GM18499 (cell line): ENCODE results near the gene STK32C.

Experiments
- ATAC-seq: cut with Tn5 transposase; IDR thresholded peaks from one replicate; pipeline ENCODE4 v1.9.1; 2021; ENCODE audit warnings: moderate number of reproducible peaks; ENCODE audit not compliant: insufficient read depth, unreplicated experiment

Gene STK32C

DNA sequence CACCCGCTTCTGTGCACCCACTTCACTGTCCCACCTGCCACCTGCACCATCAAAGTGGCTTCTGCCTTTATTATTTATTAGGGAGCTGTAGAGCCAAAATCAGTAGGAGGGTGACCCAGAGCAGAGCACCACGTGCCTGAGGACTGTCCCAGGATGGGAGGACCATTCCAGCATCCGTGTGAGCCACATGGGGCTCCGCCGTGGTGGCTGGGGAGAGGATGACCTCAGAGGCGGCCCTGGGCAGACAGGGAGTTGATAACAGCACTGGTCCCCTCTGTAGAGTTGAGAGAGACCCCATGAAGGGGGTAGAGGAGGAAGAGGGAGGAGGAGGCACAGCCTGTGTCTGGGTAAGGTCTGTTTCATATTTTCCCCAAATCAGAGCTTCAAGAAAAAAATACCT is 129.7 kb downstream of the STK32C start:
- no peak for ATAC-seq

DNA sequence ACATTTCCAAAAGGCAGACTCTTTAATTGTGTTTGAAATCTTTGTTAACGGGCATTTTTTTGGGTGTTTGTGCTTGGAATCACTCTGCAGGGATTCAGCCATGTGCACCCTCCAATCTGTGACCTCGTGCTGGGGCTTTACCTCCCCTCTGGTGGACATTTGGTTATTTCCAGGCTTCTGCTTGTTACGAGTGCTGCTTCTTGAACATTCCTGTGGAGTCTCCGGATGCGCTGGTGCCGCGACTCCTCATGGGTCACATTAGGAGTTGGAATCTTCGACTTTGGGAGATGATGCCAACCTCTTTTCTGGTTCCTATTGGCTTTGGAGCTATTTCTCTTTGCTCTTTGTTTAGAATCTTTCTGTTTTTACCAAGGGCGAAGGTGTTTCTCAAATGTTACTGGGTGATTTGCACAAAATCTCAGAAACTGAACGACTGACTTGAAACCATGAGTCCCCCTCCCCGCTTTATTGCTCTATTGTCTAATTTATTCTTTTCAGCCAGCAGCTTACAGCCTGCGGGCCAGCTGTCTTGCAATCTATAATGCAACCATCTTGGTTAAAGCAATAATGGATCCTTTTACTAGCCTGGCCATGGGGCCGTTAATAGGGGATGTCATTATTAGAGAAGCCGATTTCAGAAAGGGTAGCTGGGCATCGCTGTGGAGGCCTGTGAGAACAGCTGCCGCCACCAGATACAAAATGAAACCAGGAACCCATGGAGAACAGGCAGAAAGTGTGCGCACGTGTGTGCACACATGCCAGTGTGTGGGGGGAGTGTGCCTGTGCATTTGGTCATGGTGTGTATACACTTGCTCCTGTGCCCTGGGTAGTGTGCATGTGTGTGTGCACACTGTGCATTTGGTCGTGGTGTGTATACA is 130.9 kb downstream of the STK32C start:
- ATAC-seq, result no peak

DNA sequence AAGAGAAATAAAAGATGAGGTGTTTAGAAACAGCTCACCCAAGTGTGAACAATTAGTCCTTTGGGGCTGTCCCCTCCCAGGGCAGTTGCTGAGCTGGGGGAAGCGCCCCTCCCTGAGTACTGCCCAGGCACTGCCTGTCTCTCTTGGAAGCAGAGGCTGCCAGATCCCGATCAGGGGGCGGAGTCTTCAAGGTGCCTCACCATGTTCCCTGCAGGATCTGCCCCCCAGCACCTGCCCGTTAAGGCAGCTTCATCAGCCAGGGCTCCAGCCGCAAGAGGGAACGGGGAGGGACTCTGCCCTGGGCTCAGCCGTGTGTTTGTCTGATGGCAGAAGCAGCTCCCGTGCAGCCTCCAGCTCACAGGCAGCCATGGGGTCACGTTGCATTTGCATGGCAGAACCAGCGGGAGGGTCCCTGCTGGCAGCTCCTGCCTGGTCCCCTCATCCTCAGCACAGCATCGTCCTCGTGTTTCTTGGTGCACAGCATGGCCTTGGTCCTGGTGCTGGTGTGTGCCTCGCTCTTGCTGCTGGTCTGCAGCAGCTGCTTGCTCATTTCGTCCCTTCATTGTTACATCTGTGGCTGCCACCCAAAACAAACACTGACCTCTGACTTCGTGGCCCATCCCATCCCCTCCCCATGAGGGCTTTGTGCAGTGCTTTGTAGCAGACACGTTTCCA is 131.7 kb downstream of the STK32C start:
- ATAC-seq, result no peak

DNA sequence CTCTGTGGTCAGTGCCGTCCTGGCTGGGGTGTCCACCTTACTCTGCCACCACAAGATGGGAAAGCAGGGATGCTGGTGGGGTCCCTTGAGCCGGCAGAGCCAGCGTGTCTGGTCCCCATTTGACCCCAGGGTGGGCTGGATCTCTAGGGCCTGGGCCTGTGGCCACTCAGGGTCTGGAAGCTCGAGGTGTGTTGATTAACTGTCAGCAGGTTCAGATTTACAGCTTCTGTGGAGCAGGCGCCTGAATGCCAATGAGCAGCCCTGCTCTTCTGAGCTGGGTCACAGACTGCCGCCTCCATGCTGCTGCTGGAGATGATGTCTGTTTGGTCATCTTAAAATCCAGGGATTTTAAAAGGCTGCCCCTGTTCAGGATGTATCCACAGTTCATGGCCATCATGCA is 132.3 kb downstream of the STK32C start:
- no peak for ATAC-seq

DNA sequence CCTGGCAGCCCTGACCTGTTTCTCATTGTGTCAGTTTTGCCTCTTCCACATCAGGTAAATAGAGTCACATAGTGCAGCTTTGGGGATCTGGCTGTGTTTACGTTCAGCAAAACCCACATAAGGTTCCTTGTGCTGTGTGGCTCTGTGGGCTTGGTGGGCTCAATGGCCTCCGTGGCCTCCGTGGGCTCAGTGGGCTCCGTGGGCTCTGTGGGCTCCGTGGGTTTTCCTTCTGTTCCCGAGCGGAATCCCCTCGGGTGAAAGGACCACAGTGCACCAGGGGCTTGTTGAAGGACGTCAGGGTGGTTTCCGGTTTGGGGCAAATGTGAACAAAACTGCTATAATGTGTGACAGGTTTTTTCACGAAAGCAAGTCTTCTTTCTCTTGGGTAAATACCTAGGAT is 133.5 kb downstream of the STK32C start:
- ATAC-seq, result no peak

DNA sequence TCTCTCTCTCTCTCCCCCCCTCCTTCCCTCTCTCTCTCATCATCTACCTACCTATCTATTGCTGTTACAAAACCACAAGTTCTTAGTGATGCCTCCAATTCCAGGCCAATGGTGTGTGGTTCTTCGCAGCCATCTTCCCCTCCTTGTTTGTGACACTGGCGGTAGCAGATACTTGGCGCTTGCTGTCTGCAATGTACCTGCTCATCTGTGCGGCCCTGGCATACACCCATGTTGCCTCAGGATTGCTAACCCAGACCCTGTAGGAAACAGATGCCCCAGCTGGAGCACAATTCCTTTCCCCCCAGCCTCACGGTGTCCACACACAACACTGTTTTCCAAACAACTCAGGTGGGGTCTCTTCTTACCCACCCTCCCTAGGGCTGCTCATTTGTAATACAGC is 134.6 kb downstream of the STK32C start:
- ATAC-seq, result no peak

DNA sequence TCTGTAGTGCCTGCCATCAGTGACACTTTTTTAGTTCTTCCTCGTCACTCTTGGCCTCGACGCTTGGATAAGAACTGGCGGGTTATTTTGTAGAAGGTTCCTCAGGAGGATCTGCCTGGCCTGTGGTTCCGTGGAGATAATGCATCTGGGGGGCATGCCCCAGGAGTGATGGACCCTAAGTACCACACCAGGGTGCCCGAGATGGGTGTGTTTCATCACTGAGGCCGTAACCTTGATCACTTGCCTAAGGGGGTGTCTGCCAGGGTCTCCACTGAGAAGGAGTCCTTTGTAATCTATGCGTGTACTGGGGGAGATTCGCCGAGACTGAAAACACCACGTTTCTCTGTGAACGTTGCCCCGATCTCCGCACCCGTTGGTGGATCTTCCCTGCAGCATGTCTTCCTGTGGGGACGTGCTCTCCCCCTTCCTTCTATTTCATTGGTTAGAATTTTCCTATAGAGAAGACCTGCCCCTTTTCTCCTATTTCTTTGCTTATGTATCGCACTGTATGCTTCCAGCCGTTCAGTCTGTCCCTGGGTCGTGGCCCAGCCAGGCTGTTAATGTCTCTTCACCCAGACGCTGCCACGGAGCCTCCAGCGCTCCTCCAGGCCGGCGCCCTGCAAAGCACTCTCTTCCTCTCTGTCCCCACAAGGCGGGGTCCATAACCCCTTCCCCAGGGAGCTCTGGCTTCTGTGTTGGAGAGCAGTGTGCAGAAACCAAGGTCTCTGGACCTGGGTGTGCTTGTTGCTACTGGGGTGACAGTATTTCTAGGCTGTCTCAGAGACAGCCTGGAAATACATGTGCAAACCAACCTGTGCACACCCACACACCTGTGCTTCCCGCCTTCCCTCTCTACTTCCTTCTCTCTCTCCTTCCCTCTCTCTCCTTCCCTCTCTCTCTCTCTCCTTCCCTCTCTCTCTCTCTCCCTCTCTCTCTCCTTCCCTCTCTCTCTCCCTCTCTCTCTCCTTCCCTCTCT is 135.4 kb downstream of the STK32C start:
- no peak for ATAC-seq

DNA sequence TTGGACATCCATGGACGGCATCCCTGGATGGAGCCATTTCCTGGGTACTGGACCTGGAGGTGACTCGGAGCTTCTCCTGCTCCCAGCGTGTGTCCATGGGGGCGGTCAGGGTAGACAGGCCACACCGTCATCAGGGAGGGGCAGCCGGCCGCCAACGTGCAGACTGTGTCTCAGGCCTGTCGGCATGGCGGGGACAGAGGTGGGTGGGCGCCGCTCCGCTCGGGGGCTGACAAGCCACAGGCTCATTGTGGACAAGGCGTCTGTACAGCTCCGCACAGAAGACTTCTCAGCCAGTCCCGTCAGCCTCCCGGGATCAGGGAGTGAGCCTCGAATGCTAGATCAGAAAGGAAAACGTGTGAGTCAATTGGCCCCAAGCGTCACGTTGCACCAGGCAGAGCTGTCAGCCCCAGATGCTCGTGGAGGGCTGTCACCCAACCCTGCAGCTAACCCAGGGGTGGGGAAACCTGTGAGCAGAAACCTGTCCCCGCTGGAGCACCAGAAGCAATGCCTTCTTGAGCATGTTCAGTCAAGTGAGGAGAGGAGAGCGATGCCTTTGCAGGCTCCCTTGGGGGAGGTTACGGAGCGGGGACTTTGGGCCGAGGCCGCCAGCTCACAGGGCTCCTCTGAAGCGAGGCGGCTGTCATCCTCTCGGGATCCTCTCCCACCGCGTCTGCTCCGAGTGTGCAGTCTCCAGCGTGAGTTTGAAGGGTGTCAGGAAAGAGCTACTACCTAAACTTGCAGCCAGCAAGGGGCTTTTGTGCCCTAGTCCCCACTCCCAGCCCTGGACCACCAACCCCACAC is 137.0 kb downstream of the STK32C start:
- no peak for ATAC-seq

DNA sequence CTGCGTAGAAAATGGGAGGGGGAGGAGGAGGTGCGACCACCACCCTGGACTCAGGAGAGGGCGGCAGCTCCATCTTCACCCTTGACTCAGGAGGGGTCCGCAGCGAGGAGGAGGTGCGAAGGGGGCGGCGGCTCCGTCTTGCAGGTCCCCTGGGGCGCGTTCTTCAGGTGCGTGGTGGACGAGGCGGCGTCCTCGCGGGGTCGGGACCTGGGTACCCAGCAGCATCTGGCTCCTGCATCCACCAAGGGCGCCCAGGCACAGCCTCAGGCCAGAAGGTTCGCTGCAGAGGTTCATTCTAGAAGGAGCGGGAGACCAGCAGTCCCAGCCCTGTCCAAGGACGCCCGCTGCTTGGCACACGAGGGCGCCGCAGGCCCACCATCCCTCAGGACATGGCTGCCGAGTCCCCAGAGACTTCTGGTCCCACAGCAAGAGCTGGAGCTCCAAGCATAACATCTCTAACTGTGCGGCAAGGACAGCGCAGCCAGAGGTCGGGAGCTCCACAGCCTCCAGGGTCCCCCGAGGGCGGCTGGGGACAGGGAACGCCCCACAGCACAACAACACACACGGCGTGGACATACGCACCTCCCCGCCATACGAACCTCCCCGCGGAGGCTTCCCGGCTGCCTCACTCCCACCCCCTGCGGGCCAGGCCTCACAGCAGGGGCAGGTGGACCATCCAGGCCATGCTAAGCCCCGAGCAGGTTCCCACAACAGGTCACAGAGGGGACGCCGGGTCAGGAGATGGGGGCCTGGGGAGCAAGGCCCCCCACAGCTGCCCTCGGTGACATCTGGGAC is 137.8 kb downstream of the STK32C start:
- no peak for ATAC-seq

DNA sequence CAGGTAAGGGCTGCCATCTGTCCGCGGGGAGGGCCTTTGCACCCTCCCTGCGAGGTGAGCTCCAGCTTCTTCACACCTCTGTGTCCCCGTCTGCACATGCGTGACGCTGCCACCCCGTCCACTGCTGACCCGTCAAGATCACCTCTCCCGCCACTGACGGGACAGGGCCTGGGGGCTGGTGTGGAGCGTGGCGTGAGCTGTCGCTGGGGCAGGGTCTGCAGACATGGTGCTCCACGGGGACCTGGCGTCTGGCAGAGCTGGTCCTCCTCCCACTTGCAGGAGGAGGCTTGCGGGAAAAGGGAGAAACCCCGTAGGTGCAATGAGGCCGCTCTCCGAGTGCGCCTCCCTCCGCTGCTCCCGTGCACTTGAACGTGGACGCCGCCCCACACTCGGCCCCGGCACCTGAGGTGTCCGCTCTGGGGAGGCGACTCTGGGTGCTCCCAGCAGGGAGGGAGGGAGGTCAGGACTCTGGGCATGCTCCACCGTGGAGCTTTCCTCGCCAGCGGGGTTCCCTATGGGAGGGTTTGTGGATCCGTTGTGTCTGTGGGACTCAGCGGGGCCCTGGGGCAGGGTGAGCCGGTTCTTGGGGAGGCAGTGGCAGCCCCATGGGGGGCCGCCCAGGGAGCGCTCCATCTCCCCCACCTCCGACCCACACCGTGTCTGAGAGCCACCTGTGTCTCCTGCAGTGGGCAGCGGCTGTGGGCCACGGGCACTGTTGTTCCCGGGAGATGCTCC is 138.6 kb downstream of the STK32C start:
- no peak for ATAC-seq

DNA sequence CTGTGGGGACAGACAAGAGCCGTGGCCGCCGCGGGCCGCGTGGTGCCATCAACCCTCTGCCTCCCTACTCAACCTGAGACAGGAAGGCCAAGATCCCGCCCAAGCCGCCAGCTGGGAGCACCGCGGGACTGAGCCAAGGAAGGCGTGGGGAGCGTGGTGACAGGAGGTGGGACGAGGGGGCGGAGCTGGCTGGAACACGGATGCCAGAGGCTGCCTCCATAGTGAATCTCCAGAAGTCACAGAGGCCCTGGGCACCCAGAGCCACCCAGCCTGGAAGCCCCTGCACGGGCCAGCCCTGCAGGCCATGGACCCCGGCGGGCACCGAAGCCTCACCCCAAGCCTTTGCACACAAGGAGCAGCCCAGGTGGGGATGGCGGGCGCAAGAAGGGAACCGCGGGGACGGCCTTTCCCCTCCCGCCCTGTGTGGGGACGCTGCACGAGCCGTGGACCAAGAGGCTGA is 139.1 kb downstream of the STK32C start:
- no peak for ATAC-seq

DNA sequence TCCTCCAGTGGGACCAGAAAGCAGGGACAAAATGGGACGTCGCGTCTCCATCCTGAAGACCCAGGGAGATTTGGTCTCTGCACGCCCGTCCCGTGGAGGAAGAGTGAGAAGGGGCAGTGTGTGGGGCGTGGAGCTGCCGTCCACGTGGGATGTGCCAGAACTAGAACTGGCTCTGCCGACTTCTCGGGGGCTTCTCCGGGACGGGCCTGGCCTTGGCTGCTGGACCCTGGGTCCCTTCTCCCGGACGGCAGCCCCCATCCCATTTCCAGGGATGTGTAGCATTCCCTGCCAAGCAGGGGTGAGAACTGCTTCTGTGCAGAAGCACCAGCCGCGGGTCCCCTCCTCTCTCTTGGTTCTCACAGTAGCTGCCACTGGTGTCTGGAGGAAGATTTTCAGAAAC is 139.8 kb downstream of the STK32C start:
- ATAC-seq, result no peak

DNA sequence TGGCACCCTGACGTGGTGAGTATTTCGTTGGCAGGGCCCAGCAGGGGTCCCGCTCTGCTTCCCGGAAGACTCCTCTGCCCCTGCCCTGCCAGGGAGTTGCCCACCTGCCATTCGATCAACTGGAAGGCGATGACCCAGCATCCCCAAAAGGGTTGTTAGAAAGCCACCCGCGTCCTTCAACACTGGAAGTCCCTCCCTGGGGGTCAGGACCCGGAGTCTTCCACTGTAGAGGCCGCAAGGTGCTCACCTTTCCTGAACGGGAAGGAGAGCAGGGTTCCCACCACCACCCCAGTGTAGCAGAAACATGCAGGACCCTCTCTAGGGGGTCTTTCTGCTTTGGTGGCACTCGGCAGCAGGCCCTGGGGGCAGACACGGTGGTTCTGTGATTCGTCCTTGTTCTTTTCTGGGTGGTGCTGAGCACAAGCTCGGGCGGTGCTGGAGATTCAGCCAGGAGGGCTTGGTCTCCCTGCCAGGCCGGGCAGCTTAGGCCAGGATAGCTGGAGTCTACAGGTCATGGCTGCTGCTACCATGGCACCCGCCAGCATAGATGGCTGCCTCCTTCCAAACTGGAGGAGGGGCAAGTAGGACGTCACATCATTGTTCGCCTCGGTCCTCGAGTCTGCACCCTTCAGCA is 140.6 kb downstream of the STK32C start:
- ATAC-seq, result no peak

DNA sequence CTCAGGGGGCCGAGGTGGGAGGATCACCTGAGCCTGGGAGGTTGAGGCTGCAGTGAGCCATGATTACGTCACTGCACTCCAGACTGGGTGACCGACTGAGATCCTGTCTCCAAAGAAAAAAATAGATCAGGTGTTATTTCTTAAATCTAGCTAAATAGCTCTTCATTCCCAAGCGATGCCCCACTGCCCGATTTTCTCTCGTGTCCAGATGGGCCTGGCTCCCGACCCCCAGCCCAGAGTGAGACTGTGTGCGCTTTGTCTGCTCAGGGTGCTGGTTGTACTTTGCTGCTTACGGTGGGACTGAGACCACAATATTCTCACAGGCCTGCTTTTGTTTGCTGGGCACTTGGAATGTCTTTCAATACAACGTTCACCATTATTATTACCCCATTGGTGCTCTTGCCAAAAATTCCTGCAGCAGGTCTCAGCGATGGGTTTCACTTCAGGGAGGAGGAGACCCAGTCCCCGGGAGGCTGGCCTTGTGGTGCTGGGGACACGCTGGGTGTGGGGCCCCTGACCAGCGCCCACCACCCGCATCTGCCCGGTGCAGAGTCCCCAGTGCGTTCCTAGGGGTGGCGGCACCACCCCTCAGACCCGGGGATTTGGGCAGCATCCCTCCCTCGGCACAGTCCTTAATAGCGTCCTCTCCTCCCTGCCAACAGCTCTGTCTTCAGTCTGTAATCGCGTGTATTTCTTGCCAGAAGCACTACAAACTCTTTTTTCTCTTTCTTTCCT is 141.4 kb downstream of the STK32C start:
- no peak for ATAC-seq

DNA sequence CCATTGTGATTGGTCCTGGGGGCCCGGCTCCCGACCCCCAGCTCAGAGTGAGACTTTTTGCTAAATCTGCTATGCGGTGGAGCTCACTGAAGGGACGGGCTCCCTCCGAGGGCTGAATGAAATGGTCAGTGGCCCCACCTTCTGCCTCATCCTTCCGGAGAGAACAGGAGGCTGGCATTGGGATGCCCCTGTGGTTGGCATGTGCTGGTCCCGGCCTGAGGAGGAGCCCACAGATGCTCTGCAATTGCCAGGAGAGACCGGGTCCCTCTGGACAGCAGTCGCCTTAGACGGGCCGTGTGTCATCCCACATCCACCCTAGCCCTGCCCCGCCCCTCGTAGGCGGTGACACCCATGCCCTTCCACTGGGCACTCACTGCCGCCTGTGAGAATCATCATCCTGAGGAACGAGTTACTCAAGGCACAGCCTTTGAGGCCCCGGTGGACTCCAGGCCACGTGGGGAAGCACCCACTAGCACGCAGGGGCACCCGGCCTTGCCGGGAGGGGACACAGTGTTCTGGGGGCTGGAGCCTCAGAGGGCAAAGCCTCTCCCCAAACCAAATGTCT is 142.3 kb downstream of the STK32C start:
- no peak for ATAC-seq

DNA sequence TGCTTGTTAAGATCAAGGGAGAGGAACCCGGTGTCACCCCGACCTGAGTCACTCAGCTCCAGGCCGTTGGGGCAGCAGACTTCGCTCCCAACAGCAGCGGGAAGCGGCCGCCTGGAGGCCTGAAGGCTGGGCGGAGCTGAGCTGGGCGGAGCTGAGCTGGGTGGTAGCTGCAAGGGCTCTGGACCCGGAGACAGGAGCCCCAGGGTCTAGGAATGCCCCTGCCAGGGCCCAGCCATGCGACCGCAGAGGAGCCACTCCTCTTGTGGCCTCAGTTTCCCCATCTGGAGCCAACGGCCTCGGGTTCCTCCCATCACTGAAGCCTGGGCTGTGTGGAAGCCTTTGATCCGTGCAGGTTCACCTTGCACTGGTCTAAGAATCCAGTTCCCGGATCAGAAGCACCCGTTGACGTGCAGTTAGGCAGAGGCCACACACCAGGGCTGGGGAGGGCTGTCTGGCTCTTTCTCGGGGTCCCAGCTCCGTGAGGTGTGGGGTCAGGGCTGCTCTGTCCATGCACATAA is 142.9 kb downstream of the STK32C start:
- ATAC-seq, result no peak
